ENCODE data around the gene OR7A5.

- peak; percentile 61 for TF ChIP-seq CTCF (IDR thresholded peaks at IDR 0.05)
- no peak for TF ChIP-seq NFIC (IDR thresholded peaks at IDR 0.05; ENCODE audit: borderline replicate concordance)
- TF ChIP-seq RFX5 (IDR thresholded peaks at IDR 0.05; ENCODE audit: low read length): no peak
- TF ChIP-seq RXRA (IDR thresholded peaks at IDR 0.05; ENCODE audit: borderline replicate concordance, low read depth): no peak
- TF ChIP-seq JUND (IDR thresholded peaks at IDR 0.05): no peak
- TF ChIP-seq POLR2AphosphoS5 (IDR thresholded peaks at IDR 0.05; ENCODE audit: low read depth, low read length): no peak
- TF ChIP-seq FOXM1 (IDR thresholded peaks at IDR 0.05; ENCODE audit: low read depth): no peak
- TF ChIP-seq NRF1 (IDR thresholded peaks at IDR 0.05; ENCODE audit: low read depth, low read length): no peak
- TF ChIP-seq TAF1 (IDR thresholded peaks at IDR 0.05; ENCODE audit: borderline replicate concordance, low read depth, low read length): no peak
- no peak for TF ChIP-seq IRF3 (IDR thresholded peaks at IDR 0.05; ENCODE audit: low read depth, low read length)
- TF ChIP-seq MAX (IDR thresholded peaks at IDR 0.05; ENCODE audit: low read depth): no peak
Observed at GRCh38 chr19:14786421-14786851, 48.5 kb downstream of the OR7A5 start.
